ENCODE data around the gene PCNX1.

DNA sequence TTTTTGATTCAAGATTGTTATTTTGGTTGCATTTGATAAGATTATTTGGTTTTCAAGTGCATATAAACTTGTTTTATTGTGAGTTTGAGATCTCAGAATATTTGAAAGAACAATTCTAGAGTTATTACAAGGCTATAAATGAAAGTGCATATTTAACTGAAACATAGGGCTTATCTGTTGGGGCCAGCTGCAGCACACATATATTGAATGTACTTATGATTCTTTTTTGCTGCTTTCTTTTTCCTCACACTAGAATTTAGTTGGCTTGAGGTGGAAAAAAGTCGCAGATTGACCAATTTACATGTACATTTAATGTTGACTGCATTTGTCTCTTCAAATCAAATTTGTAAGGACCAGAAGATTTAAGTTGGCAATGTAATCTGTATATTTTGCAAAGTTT lies 88.0 kb downstream of the PCNX1 start:
- TF ChIP-seq EZH2 (IDR thresholded peaks at IDR 0.05; ENCODE audit: insufficient read depth, poor library complexity, severe bottlenecking) = no peak
- TF ChIP-seq EZH2phosphoT487 (IDR thresholded peaks at IDR 0.05; ENCODE audit: insufficient read depth, low read depth) = no peak

All from GM23248 (cell line).